Ascending aorta (tissue), 2 donors: Measurements from ENCODE around the gene MARK3. TPM values are rescaled to one million over a fixed set of nuclear protein-coding genes. Genes with fewer than 3 reads are reported as not detected.
A peak's percentile ranks its signal among the peaks of the same experiment; 100 is the strongest.

ENCODE experiments used
- DNase-seq, 2 donors: peaks; one replicate each; pipeline ENCODE4 v3.0.0-alpha.2; 2019; ENCODE audit warnings: low spot score in 2 of 2
- H3K27ac ChIP-seq, 2 donors: fragments of 200-600 bp; sonication (generic); one replicate each; pipeline ENCODE4 v1.5.1; 2016 to 2017; ENCODE audit warnings: mild to moderate bottlenecking in 1 of 2
- H3K27me3 ChIP-seq: fragments of 200-600 bp; sonication (generic); one replicate; pipeline ENCODE4 v1.5.1; 2017
- H3K36me3 ChIP-seq, 2 donors: fragments of 200-600 bp; sonication (generic); one replicate each; pipeline ENCODE4 v1.5.1; 2016
- H3K4me1 ChIP-seq, 2 donors: fragments of 200-600 bp; sonication (generic); one replicate each; pipeline ENCODE4 v1.5.1; 2016 to 2017; ENCODE audit warnings: mild to moderate bottlenecking in 1 of 2
- H3K4me3 ChIP-seq, 2 donors: fragments of 200-600 bp; sonication (generic); one replicate each; pipeline ENCODE4 v1.5.1; 2016 to 2017; ENCODE audit warnings: mild to moderate bottlenecking in 1 of 2
- H3K9me3 ChIP-seq, 2 donors: fragments of 200-600 bp; sonication (generic); one replicate each; pipeline ENCODE4 v1.5.1; 2016
- intact Hi-C: fragments of 100-400 bp; cut with DNase I; formaldehyde crosslinking; loops from one replicate; pipeline ENCODE4 v1.15.1; 2023
- total RNA-seq: library from RNA; depleted of rRNA; stranded (reverse); fragments of >200 nt; gene quantifications from one replicate; pipeline ENCODE4 v1.1.0, GENCODE V29; 2016
- TF ChIP-seq, protein P1 (sequence below), 3 experiments: fragments of 200-600 bp in 2 of 3; fragments of 450-650 bp in 1 of 3; sonication (generic) in 2 of 3; IDR thresholded peaks; one replicate each; pipeline ENCODE4 v1.5.1; 2016 to 2019; ENCODE audit warnings: antibody characterized with exemption in 3 of 3, mild to moderate bottlenecking in 1 of 3, moderate library complexity in 1 of 3

Gene MARK3
- total RNA-seq, 1 donor from 2014 or later, result 78.1 TPM

DNA sequence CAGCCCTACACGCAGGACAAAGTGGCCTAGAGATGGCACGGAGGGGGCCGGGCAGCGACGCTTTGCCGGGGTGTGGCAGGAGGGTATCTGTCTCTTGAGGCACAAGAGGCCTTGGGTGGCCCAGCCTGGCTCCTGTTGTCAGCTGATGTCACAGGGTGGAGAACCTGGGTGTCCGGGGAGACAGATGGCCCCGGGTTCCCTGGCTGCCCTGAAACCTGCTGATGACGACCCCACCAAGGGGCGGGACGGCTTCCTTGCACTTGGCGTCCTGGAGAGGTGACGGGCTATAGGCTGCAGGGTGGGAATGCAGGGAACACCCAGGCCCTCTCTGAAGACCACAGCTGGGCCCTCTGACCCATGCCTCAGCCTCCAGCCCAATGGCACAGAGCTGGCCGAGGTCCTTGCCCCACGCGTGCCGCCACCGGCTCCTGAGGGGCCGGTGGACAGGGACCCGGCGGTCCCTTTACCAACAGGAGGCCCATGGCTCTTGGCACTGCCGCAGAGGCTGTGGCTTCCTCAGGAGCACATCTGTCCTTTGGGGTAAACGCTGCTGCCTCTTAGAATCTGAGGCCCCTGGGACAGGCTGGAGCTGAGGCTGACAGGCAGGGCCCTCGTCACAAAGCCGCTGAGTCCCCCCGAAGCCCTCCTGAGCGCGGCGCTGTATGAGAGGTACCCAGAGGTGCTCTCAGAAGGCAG, 160.2 kb downstream of the MARK3 start:
- H3K4me3 ChIP-seq, result no peak overlapping the region
- DNase-seq, result no peak
- no peaks in the 10 kb centered on the region for H3K27me3 ChIP-seq
- no peaks in the 10 kb centered on the region for H3K9me3 ChIP-seq
- no peak overlapping the region for H3K27ac ChIP-seq
- TF ChIP-seq, protein P1, sequence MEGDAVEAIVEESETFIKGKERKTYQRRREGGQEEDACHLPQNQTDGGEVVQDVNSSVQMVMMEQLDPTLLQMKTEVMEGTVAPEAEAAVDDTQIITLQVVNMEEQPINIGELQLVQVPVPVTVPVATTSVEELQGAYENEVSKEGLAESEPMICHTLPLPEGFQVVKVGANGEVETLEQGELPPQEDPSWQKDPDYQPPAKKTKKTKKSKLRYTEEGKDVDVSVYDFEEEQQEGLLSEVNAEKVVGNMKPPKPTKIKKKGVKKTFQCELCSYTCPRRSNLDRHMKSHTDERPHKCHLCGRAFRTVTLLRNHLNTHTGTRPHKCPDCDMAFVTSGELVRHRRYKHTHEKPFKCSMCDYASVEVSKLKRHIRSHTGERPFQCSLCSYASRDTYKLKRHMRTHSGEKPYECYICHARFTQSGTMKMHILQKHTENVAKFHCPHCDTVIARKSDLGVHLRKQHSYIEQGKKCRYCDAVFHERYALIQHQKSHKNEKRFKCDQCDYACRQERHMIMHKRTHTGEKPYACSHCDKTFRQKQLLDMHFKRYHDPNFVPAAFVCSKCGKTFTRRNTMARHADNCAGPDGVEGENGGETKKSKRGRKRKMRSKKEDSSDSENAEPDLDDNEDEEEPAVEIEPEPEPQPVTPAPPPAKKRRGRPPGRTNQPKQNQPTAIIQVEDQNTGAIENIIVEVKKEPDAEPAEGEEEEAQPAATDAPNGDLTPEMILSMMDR (IDR thresholded peaks at IDR 0.05), result no peak
- H3K4me1 ChIP-seq, result peaks cover 51 to 65% of the 10 kb centered on the region in 2 donors
- no peaks in the 10 kb centered on the region for H3K36me3 ChIP-seq
- intact Hi-C loops, result no loop called here

DNA sequence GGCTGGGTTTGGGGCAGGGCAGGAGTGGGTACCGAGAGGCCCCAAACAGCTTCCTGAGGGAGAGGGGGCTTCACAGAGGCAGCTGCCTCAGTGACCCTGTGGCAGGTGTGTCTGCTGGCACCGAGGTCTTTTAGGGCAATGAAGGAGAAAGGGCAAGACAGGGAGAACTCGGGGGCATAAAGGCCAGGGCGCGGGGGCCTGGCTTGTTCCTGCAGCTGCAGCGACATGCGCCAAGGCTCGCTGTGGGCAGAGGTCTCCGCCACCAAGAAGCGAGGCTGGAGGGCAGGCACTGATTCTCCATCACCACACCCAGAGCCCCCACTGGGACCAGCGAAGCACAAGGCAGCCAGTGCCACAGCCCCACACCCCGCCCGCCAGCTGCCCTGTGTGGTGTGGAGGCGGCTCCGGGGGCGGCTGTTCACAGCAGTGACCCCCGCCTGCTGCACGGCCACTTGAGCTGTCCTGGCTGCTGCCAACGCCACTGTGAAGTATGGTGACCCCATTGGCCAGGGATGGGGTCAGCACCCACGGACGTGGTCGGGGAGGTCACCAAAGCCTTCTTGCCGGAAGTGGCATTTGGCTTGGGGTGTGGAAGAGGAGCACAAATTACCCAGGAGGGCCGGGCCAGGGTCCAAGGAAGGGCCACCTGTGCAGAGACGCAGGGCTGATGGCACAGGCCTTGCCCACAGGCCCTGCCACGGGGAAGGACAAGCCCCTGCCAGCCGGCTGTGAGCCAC, 160.9 kb downstream of the MARK3 start:
- H3K27ac ChIP-seq, result no peak overlapping the region
- intact Hi-C loops, result loop anchor here (1.0 kb wide), 1 partner anchor 46 kb away; no protein-coding TSS in a partner anchor
- H3K36me3 ChIP-seq, result no peaks in the 10 kb centered on the region
- H3K27me3 ChIP-seq, result no peaks in the 10 kb centered on the region
- TF ChIP-seq, protein P1 (IDR thresholded peaks at IDR 0.05), result no peak
- peaks cover 48 to 66% of the 10 kb centered on the region in 2 donors for H3K4me1 ChIP-seq
- H3K4me3 ChIP-seq, result no peak overlapping the region
- no peak for DNase-seq
- no peaks in the 10 kb centered on the region for H3K9me3 ChIP-seq

DNA sequence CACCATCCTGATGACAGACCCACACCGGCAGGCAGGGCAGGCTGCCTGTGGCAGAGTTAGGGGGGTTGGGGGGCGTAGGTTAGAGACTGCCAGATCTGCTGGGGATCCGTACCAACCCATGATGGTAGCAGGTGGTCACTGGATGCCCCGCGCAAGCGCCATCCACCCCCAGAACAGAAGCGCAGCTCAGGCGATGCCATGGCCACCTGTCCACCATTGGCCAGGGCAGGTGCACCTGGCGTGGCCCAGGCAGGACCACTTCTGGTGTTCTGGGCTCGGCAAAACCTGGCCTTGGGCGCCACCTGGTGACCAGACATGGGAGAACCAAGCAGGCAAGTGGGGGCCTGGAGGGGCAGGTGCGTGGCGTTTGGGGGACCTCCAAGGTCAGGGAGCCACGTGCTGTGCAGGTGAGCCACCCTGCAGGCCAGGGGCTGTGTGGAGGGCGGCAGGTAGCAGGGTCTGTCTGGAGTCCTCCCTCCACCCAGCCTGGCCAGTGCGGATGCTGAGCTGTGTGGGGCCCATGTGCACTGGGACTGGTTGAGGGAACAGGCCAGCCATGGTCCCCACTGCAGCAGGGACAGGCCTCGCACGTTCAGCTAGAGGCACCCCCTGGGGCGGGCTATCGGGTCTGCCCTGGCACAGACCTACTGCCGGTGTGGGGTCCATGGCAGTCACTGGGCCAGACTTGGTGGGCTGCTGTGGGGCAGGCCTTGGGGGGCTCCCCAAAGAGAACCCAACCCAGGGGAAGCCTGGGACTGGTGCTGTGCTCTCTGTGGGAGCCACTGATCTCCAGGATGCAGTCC, 161.6 kb downstream of the MARK3 start:
- Histone ChIP-seq H3K27me3 (no peaks in the 10 kb centered on the region), H3K4me3 (no peak overlapping the region), H3K36me3 (no peaks in the 10 kb centered on the region), H3K4me1 (peaks cover 46 to 65% of the 10 kb centered on the region in 2 donors), H3K27ac (no peak overlapping the region), H3K9me3 (no peaks in the 10 kb centered on the region)
- intact Hi-C loops, result loop anchor here (1.0 kb wide), 2 partner anchors 29 to 47 kb away; no protein-coding TSS in a partner anchor
- no peak for DNase-seq
- TF ChIP-seq, protein P1 (IDR thresholded peaks at IDR 0.05), result peak; percentile 84 to 93 (median 86)

DNA sequence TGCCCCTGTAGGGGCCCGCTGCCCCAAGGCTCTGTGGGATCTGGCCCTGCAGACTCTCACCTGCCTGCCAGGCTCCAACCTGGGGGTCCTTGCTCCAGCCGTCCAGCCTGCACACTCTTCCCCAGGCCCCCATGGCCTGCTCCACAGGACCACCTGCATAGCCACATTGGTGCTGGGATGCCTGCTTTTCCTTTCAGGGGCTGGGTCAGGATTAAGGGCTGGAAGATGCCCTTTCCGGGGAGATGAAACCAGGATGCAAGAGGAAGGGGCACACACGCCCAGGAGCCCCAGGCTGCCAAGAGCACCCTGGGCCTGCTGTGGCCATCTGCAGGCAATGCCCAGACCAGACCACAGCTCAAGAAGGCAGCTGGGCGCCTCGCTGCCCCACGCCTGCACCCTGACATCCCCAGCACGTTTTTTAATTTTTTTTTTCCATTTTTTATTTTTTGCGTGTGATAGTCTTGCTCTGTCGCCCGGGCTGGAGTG, 162.3 kb downstream of the MARK3 start:
- intact Hi-C loops, result loop anchor here (1.0 kb wide), 1 partner anchor 29 kb away; no protein-coding TSS in a partner anchor
- Histone ChIP-seq H3K4me1 (peaks cover 43 to 63% of the 10 kb centered on the region in 2 donors), H3K4me3 (no peak overlapping the region), H3K27me3 (no peaks in the 10 kb centered on the region), H3K36me3 (no peaks in the 10 kb centered on the region), H3K9me3 (no peaks in the 10 kb centered on the region), H3K27ac (no peak overlapping the region)
- TF ChIP-seq, protein P1 (IDR thresholded peaks at IDR 0.05), result no peak
- DNase-seq, result no peak

DNA sequence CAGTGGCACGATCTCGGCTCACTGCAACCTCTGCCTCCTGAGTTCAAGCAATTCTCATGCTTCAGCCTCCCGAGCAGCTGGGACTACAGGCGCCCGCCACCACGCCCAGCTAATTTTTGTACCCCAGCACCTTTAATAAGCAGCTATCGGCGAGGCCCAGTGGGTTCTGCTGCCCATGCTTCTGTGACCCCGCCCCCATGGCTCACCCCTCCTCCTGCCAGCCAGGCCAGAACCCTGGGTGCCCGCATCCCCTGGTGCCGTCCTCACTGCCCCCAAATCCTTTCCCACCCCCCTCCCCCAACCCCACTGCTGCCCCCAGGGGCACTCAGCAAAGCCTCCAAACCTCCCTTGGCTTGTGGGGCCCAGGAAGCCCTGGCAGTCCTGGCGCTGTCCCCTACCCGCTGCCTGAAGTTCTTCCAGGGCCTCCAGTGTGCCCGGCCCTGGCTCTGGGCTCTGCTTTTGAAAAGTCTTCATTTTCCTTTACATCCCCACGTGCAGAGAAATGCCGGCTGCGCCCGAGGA, 162.8 kb downstream of the MARK3 start:
- H3K36me3 ChIP-seq, result no peaks in the 10 kb centered on the region
- TF ChIP-seq, protein P1 (IDR thresholded peaks at IDR 0.05), result no peak
- peaks cover 38 to 62% of the 10 kb centered on the region in 2 donors for H3K4me1 ChIP-seq
- intact Hi-C loops, result loop anchor here (1.0 kb wide), 1 partner anchor 30 kb away; no protein-coding TSS in a partner anchor
- no peak overlapping the region for H3K4me3 ChIP-seq
- no peaks in the 10 kb centered on the region for H3K9me3 ChIP-seq
- no peak for DNase-seq
- no peak overlapping the region for H3K27ac ChIP-seq
- no peaks in the 10 kb centered on the region for H3K27me3 ChIP-seq
